Esophagus squamous epithelium (tissue), 5 donors: ENCODE results near the gene UMOD. TPM values are rescaled to one million over a fixed set of nuclear protein-coding genes. Genes with fewer than 3 reads are reported as not detected.

Experiments
- DNase-seq: peaks from one replicate; lab custom pipeline; 2025; lab: John Stamatoyannopoulos, UW
- H3K27ac ChIP-seq, 4 donors: fragments of 200-600 bp; sonication (generic); one replicate each; pipeline ENCODE4 v1.5.1; 2016 to 2019; ENCODE audit warnings: mild to moderate bottlenecking in 1 of 4
- H3K27me3 ChIP-seq, 4 donors: fragments of 200-600 bp; sonication (generic); 1 replicate in 3 of 4; 2 replicates in 1 of 4; pipeline versions ENCODE4 v1.5.1 to v1.6.0; 2017 to 2021; ENCODE audit warnings: antibody characterized with exemption in 1 of 4
- H3K36me3 ChIP-seq, 3 donors: fragments of 200-600 bp; sonication (generic); one replicate each; pipeline ENCODE4 v1.5.1; 2016 to 2019
- H3K4me1 ChIP-seq, 3 donors: fragments of 200-600 bp; sonication (generic); one replicate each; pipeline ENCODE4 v1.5.1; 2017 to 2019
- H3K4me3 ChIP-seq, 4 donors: fragments of 200-600 bp; sonication (generic); 1 replicate in 3 of 4; 2 replicates in 1 of 4; pipeline ENCODE4 v1.5.1; 2016 to 2019; ENCODE audit warnings: mild to moderate bottlenecking in 2 of 4, moderate library complexity in 1 of 4
- H3K9me3 ChIP-seq, 3 donors: fragments of 200-600 bp; sonication (generic); one replicate each; pipeline ENCODE4 v1.5.1; 2016 to 2019
- CTCF ChIP-seq, 6 experiments: fragments of 450-650 bp in 4 of 6; fragments of 200-600 bp in 2 of 6; sonication (generic) in 2 of 6; IDR thresholded peaks; one replicate each; pipeline ENCODE4 v1.5.1; 2016 to 2019; ENCODE audit warnings: antibody characterized with exemption in 6 of 6, mild to moderate bottlenecking in 4 of 6, moderate library complexity in 4 of 6
- POLR2A ChIP-seq, 4 donors: fragments of 450-650 bp; IDR thresholded peaks; one replicate each; pipeline ENCODE4 v1.6.1; 2017; ENCODE audit warnings: antibody characterized with exemption in 4 of 4, mild to moderate bottlenecking in 4 of 4, moderate library complexity in 3 of 4
- WGBS, 2 donors: methylation state at CpG; one replicate each; pipeline ENCODE4 v1.1.5; 2018; 5-methylcytosine and 5-hydroxymethylcytosine counted together
- intact Hi-C: fragments of 100-400 bp; cut with DNase I; formaldehyde crosslinking; loops from one replicate; pipeline ENCODE4 v1.15.0; 2022
- total RNA-seq, 4 donors: library from RNA; depleted of rRNA; stranded (reverse); fragments of >200 nt; gene quantifications; one replicate each; pipeline ENCODE4 v1.1.0, GENCODE V29; 2016
- donor health status: DM: yes; HTN: yes; CAD: no.

Gene UMOD
- total RNA-seq, result not detected

GRCh38 chr16:20352615-20353014 lies at the start of gene UMOD:
UMOD (minus strand) TSS chr16:20352715; CDS start chr16:20350737, 1,978 bp downstream.
- H3K27me3 ChIP-seq, result peaks cover 0 to 26% (median 0%) of the 10 kb centered on the region in 4 donors
- H3K9me3 ChIP-seq, result no peaks in the 10 kb centered on the region
- intact Hi-C loops, result no loop called here
- TF ChIP-seq POLR2A (IDR thresholded peaks at IDR 0.05) (no peak), CTCF (IDR thresholded peaks at IDR 0.05) (no peak)
- peaks cover 0 to 9% (median 0%) of the 10 kb centered on the region in 3 donors for H3K4me1 ChIP-seq
- DNase-seq, result no peak
- H3K27ac ChIP-seq, result no peak within 1 kb of the TSS
- 56 to 72% methylated on average over 2 of the region's 2 CpGs for WGBS, 2 donors
- H3K4me3 ChIP-seq, result no peak within 1 kb of the TSS
- no peaks in the 10 kb centered on the region for H3K36me3 ChIP-seq

- WGBS, 2 donors, result 42 to 71% methylated on average over 4 to 8 of the region's 8 CpGs
- H3K27ac ChIP-seq, result no peak overlapping the region
These were observed 49.0 kb upstream of the UMOD start for GRCh38 chr16:20401475-20402016.

GRCh38 chr16:20401066-20401465 lies 48.6 kb upstream of the UMOD start:
- H3K4me3 ChIP-seq, result no peak overlapping the region
- no peaks in the 10 kb centered on the region for H3K9me3 ChIP-seq
- TF ChIP-seq CTCF (IDR thresholded peaks at IDR 0.05), result no peak
- no peak for TF ChIP-seq POLR2A (IDR thresholded peaks at IDR 0.05)
- no peaks in the 10 kb centered on the region for H3K4me1 ChIP-seq
- no peak overlapping the region for H3K27ac ChIP-seq
- no peak for DNase-seq
- no peaks in the 10 kb centered on the region for H3K36me3 ChIP-seq
- no peaks in the 10 kb centered on the region for H3K27me3 ChIP-seq
- intact Hi-C loops, result no loop called here
- WGBS, 2 donors, result 13 to 32% methylated on average over 2 of the region's 2 CpGs

More at GRCh38 chr16:20401475-20402016, 49.0 kb upstream of the UMOD start:
- Histone ChIP-seq H3K36me3 (no peaks in the 10 kb centered on the region), H3K4me1 (no peaks in the 10 kb centered on the region), H3K27me3 (no peaks in the 10 kb centered on the region), H3K4me3 (no peak overlapping the region), H3K9me3 (no peaks in the 10 kb centered on the region)
- intact Hi-C loops, result no loop called here
- TF ChIP-seq CTCF (IDR thresholded peaks at IDR 0.05) (no peak), POLR2A (IDR thresholded peaks at IDR 0.05) (no peak)
- no peak for DNase-seq

- Histone ChIP-seq H3K36me3 (no peaks in the 10 kb centered on the region), H3K27me3 (no peaks in the 10 kb centered on the region), H3K9me3 (no peaks in the 10 kb centered on the region), H3K4me1 (no peaks in the 10 kb centered on the region), H3K4me3 (no peak overlapping the region), H3K27ac (no peak overlapping the region)
- intact Hi-C loops, result no loop called here
- TF ChIP-seq POLR2A (IDR thresholded peaks at IDR 0.05) (no peak), CTCF (IDR thresholded peaks at IDR 0.05) (no peak)
- DNase-seq, result no peak
- 63 to 67% methylated on average over 4 to 5 of the region's 7 CpGs for WGBS, 2 donors
These were observed 46.7 kb upstream of the UMOD start for GRCh38 chr16:20399185-20399584.

- Histone ChIP-seq H3K4me3 (no peak overlapping the region), H3K27me3 (no peaks in the 10 kb centered on the region), H3K4me1 (no peaks in the 10 kb centered on the region), H3K9me3 (no peaks in the 10 kb centered on the region), H3K36me3 (no peaks in the 10 kb centered on the region), H3K27ac (no peak overlapping the region)
- intact Hi-C loops, result no loop called here
- DNase-seq, result no peak
- TF ChIP-seq POLR2A (IDR thresholded peaks at IDR 0.05) (no peak), CTCF (IDR thresholded peaks at IDR 0.05) (no peak)
- whole genome bisulfite sequencing, 2 donors, result 75 to 80% methylated on average over 3 of the region's 3 CpGs
These were observed 46.1 kb upstream of the UMOD start for GRCh38 chr16:20398603-20399002.
